Measurements from ENCODE around the gene ZNF407. TPM values are rescaled to one million over a fixed set of nuclear protein-coding genes. Genes with fewer than 3 reads are reported as not detected.

The ZNF407 gene
- total RNA-seq, 1 donor from 2014 or later: 9.0 TPM

DNA sequence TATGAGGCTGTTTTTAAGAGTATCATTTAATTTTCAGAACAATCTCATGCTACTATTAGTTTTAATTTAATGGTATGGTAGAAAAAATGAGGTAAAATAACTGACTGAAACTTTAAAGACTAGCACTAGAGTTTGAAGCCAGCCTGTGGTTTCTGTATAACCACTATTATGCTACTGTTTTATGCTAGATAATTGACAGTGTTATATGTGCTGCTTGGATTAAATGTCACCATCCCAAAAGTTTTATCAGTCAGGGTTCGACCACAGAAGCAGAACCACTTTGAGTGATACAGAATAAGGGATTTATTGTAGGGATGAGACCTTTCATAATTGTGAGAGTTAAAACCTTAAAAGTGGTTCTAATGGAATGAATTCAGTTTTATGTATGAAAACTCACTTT lies 339.6 kb downstream of the ZNF407 start:
- Histone ChIP-seq H3K9ac (no peak overlapping the region), H3K79me2 (ENCODE audit: low read depth) (no peaks in the 10 kb centered on the region), H3K9me3 (ENCODE audit: low read depth) (no peaks in the 10 kb centered on the region), H3K4me2 (no peak overlapping the region), H2AFZ (replicated peaks) (no peak overlapping the region), H4K20me1 (ENCODE audit: low read depth) (no peaks in the 10 kb centered on the region), H3K4me3 (no peak overlapping the region), H3K4me1 (no peaks in the 10 kb centered on the region), H3K27ac (no peak overlapping the region), H3K36me3 (no peaks in the 10 kb centered on the region), H3F3A (ENCODE audit: low read depth) (no peaks in the 10 kb centered on the region), H3K27me3 (no peaks in the 10 kb centered on the region)
- Mint-ChIP-seq H3K27ac (no peak overlapping the region), H3K4me3 (no peak overlapping the region), H3K36me3 (no peaks in the 10 kb centered on the region), H3K4me1 (no peaks in the 10 kb centered on the region), H3K9me3 (no peaks in the 10 kb centered on the region), H3K27me3 (ENCODE audit: insufficient read depth, low read depth) (no peaks in the 10 kb centered on the region)
- TF ChIP-seq, protein P1, sequence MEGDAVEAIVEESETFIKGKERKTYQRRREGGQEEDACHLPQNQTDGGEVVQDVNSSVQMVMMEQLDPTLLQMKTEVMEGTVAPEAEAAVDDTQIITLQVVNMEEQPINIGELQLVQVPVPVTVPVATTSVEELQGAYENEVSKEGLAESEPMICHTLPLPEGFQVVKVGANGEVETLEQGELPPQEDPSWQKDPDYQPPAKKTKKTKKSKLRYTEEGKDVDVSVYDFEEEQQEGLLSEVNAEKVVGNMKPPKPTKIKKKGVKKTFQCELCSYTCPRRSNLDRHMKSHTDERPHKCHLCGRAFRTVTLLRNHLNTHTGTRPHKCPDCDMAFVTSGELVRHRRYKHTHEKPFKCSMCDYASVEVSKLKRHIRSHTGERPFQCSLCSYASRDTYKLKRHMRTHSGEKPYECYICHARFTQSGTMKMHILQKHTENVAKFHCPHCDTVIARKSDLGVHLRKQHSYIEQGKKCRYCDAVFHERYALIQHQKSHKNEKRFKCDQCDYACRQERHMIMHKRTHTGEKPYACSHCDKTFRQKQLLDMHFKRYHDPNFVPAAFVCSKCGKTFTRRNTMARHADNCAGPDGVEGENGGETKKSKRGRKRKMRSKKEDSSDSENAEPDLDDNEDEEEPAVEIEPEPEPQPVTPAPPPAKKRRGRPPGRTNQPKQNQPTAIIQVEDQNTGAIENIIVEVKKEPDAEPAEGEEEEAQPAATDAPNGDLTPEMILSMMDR (IDR thresholded peaks at IDR 0.05): no peak
- TF ChIP-seq EZH2 (IDR thresholded peaks at IDR 0.05): no peak
- TF ChIP-seq EZH2phosphoT487 (IDR thresholded peaks at IDR 0.05): no peak
- no peak for DNase-seq (ENCODE audit: low spot score)

DNA sequence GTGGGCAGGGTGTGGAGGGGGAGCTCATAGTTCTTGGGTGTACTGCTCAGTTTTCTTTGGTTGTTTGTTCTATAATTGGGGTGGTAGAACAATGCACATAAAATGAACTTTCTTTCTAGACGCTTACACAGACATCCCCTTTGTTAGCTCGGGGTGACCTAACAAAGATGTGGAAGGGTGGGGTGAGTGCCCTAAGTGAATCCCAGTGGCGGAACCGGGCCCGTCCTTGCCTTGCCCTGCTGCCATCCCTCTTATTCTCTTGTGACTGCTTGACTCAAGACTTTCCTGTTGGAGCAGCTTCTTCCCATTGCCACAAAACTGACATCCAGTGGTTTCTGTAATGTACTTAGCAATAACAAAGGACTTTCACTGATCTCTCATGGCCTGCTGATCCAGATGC lies 343.2 kb downstream of the ZNF407 start:
- no peak for DNase-seq (ENCODE audit: low spot score)
- no peak overlapping the region for H3K27ac Mint-ChIP-seq

DNA sequence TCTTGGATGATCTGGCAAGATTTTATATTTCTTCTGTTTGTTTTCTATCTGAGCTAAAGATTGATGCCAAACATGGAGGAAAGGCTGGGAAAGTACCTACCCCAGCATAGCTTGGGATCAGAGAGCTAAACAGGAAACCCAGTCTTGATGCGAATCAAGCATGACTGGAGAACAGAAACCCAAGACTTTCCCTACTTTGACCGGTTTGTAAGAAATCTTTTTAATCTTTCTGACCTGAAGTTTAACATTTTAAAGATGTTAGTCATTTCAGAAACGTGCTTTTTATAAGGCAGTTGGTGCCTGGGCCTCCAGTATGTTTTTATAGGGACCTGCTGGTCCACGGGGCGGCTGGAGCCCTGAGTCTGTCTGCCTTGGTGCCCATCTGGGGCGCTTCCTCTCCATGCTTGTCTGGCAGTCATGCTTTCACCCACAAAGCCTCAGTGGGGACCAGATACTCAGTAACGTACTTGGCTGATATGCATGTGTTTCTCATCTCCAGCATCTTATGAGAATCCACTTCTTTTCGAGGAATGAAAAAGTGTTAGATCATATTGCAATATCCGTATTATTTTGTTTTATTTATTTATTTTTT lies 344.7 kb downstream of the ZNF407 start:
- DNase-seq (ENCODE audit: low spot score): no peak
- no peak overlapping the region for H3K4me3 Mint-ChIP-seq
- H3K36me3 Mint-ChIP-seq: no peaks in the 10 kb centered on the region
- H3K9me3 ChIP-seq (ENCODE audit: low read depth): no peaks in the 10 kb centered on the region
- H3K36me3 ChIP-seq: no peaks in the 10 kb centered on the region
- H3K4me3 ChIP-seq: no peak overlapping the region
- peaks cover under 1% of the 10 kb centered on the region for H3K4me1 ChIP-seq
- no peaks in the 10 kb centered on the region for H3K27me3 ChIP-seq
- no peaks in the 10 kb centered on the region for H3K79me2 ChIP-seq (ENCODE audit: low read depth)
- H3K27me3 Mint-ChIP-seq (ENCODE audit: insufficient read depth, low read depth): no peaks in the 10 kb centered on the region
- no peak overlapping the region for H3K27ac Mint-ChIP-seq
- H3K9me3 Mint-ChIP-seq: no peaks in the 10 kb centered on the region
- no peak overlapping the region for H3K4me2 ChIP-seq
- no peak overlapping the region for H2AFZ ChIP-seq (replicated peaks)
- peaks cover under 1% of the 10 kb centered on the region for H3F3A ChIP-seq (ENCODE audit: low read depth)
- H3K4me1 Mint-ChIP-seq: no peaks in the 10 kb centered on the region
- TF ChIP-seq, protein P1 (IDR thresholded peaks at IDR 0.05): no peak
- TF ChIP-seq EZH2phosphoT487 (IDR thresholded peaks at IDR 0.05): no peak
- no peak for TF ChIP-seq EZH2 (IDR thresholded peaks at IDR 0.05)
- no peak overlapping the region for H3K9ac ChIP-seq
- H4K20me1 ChIP-seq (ENCODE audit: low read depth): no peaks in the 10 kb centered on the region
- no peak overlapping the region for H3K27ac ChIP-seq

More for the DNA sequence above, 343.2 kb downstream of the ZNF407 start:
- Mint-ChIP-seq H3K4me1 (no peaks in the 10 kb centered on the region), H3K27me3 (ENCODE audit: insufficient read depth, low read depth) (no peaks in the 10 kb centered on the region), H3K9me3 (no peaks in the 10 kb centered on the region), H3K36me3 (no peaks in the 10 kb centered on the region), H3K4me3 (no peak overlapping the region)
- no peak overlapping the region for H3K4me3 ChIP-seq
- no peaks in the 10 kb centered on the region for H3K79me2 ChIP-seq (ENCODE audit: low read depth)
- no peak overlapping the region for H3K27ac ChIP-seq
- no peak overlapping the region for H3K4me2 ChIP-seq
- no peak overlapping the region for H2AFZ ChIP-seq (replicated peaks)
- H3K9ac ChIP-seq: no peak overlapping the region
- H3F3A ChIP-seq (ENCODE audit: low read depth): no peaks in the 10 kb centered on the region
- H3K36me3 ChIP-seq: no peaks in the 10 kb centered on the region
- H3K4me1 ChIP-seq: no peaks in the 10 kb centered on the region
- no peaks in the 10 kb centered on the region for H3K9me3 ChIP-seq (ENCODE audit: low read depth)
- H4K20me1 ChIP-seq (ENCODE audit: low read depth): no peaks in the 10 kb centered on the region
- H3K27me3 ChIP-seq: no peaks in the 10 kb centered on the region
- TF ChIP-seq EZH2 (IDR thresholded peaks at IDR 0.05): no peak
- TF ChIP-seq EZH2phosphoT487 (IDR thresholded peaks at IDR 0.05): no peak
- TF ChIP-seq, protein P1 (IDR thresholded peaks at IDR 0.05): no peak

All from neural progenitor cell (in vitro differentiated cells).